HG02798 (cell line): ENCODE results near the gene JADE3.

Source experiments
- ATAC-seq: cut with Tn5 transposase; IDR thresholded peaks from one replicate; pipeline ENCODE4 v1.9.1; 2021; ENCODE audit warnings: mild to moderate bottlenecking; ENCODE audit not compliant: unreplicated experiment, poor library complexity

JADE3 gene

DNA sequence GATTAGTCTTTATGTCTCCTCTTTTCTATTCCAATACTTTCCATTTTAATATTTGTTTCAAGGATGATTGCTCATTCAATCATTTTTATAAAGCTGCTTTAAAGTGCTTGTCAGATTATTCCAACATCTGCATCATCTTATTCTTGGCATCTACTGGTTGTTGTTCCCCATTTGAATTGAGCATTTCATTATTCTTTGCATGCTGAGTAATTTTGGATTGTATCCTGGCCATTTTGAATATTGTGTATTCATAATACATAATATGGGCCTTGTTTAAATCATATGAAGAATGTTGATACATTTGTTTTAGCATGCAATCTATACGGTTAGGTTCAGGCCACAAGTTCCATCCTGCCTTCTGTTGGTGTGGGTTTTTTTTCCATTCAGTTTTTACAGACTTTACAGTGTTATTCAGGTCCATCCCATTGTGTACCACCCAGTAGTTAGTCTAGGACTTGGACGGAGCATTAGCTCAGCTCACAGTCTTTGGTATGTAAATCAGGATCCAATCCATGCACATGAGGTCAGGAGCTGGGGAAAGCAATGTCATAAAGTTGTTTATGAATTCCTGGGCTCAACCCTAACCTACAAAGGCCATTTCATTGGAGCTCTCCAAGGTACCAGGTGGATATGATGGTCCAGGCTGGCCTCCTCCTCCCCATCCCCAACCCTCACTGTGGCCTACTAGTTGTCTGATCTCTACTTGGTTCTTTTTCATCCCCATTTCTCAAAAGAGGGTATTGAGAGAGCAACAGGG, 186.3 kb downstream of the JADE3 start:
- ATAC-seq: no peak

DNA sequence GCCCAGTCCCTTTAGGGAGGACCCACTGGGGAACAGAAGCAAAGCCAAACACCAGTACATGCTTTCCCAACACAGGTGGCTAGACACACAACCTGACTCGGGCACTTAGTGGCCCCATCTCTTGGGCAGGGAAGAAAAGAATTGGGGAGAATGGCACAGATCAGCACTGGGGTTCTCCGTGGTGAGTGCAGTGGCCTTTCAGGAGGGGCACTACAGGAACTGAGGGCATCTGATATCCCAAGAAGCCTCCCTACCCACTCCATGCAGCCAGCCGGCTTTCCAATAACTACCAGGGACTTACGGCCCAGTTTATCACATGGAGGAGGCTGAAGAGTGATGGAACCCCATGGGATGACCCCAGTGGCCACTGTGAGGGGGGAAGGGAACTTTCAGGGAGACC, 189.0 kb downstream of the JADE3 start:
- no peak for ATAC-seq
